ENCODE results near the gene HEATR5A.
A peak's percentile ranks its signal among the peaks of the same experiment; 100 is the strongest.
"Not testable (repeated sequence)": the region's sequence is repeated elsewhere in the genome, so short reads cannot be mapped to it uniquely, and the experiment has no call there.

Gene HEATR5A

DNA sequence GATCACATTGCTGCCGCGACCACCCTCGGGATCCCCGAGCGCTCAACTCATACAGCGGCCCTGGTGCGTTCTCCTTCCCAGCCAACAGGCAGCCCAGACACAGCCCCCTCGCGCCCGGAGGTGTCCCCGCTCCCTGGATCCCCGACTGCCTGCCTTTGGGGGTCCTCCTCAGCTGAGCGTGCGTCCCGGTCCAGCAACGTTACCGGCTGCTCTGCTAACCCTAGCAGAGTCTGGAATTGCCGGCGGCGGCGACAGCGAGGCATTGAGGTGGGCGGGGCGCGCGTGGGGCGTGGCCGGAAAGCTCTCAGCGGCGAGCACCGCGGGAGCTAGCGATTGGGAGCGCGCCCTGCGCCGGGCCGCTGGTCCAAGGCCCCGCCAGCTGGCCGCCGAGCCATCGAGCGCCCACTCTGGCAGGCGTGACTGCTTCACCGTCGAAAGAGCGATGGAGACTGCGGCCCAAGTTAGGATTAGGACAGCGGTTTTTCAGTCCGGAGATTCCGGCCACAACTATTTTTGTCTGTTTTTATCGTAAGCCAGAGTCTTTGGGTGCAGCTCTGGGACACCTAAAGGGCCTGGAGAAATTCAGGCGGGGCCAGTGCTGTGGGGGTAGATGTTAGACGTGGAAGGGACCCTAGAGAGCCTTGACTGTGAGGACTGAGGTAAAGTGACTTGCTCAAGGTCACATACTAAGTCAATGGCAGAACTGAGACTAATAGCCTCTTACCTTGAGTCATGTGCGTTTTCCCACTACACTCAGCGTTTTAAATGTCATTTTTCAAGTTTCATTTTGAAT, at the start of gene HEATR5A:
Gene HEATR5A, minus strand, starts transcription at position 232 of the 793 bp plus-strand sequence. CDS start 17,575 bp downstream, outside the sequence.
- peak; percentile 93 for DNase-seq

DNA sequence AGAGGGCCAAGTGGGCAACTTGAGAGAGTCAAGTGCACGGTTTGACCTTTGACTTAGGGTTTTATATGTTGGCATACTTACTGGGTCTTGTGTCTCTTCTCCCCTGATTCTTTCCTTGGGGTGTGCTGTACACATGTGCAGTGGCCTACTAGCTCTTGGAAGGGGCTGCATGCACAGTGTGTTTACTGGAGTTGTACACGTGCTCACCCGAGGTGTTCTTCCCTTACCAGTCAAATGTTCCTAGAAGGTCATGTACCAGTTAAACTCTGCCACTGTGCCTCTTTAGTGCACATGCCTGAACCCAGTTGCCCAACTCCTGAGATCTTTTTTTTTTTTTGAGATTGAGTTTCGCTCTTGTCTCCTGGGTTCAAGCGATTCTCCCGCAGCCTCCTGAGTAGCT, 46.2 kb upstream of the HEATR5A start:
- DNase-seq, result no peak

GRCh38 chr14:31465111-31465510, 44.8 kb upstream of the HEATR5A start:
- no peak for DNase-seq

DNA sequence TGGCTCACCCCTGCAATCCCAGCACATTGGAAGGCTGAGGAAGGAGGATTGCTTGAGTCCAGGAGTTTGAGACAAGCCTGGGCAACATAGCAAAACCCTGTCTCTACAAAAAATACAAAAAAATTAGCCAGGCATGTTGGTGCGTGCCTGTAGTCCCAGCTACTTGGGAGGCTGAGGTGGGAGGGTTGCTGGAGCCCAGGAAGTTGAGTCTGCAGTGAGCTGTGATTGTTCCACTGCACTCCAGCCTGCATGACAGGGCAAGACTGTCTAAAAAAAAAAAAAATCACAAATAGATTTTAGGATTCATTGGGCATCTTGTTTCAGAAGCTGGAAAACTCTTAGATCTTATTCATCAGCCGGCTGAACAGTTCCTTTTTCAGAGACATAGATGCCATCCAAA, 42.1 kb upstream of the HEATR5A start:
- not testable (repeated sequence) for DNase-seq

DNA sequence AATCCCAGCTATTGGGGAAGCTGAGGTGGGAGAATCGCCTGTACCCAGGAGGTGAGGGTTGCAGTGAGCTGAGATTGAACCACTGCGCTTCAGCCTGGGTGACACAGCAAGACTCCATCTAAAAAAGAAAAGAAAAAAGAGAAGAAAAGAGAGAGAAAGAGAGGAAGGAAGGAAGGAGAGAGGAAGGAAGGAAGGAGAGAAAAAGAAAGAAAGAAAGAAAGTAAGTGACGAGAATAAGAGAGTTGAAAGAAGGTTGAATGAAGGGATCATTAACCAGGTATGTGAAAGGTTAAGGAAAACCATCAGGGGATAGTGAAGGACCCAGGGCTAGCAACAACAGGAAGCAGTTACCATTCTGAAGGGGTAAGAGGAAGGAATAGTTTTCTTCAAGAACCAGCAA, 41.2 kb upstream of the HEATR5A start:
- no peak for DNase-seq

GRCh38 chr14:31457665-31458659, 37.6 kb upstream of the HEATR5A start:
- no peak for DNase-seq

DNA sequence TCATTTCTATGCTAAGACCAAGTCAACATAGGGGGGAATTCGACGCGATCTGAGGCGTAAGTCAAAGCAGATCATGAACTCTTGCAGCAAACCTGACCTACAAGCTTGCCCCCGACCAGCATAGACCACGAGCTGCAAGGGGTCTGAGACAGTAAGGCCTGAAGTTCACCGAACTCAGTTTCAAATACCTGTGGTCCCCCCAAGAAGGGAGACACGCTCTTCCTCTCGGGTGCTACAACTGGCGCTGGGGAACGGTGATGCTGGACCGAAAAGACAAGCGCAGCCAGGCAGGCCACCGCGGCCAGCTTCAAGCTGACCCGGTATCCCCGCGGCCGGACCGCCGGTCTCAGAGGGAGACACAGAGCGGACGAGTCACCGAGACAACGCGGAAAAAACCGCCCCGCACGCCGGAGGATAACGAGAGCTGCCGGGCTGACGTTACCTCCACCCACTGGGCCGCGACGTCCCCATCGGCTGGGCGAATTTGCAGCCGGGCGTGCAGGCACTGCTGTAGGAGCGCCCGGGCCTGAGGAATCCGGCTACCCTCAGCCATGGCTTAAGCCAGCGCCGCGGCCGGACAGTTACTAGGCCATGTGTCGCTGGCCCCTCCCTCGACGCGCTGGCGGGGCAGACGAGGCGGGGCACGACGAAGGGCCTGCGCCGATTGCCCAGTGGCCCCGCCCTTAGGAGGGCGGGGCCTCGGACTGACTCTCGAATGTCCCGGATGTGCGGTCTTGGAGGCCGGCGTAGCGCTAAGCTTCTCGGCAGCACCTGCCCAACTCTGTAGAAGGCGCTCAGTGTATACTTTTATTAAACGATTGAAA, 36.7 kb upstream of the HEATR5A start, which contains the start of gene DTD2:
Gene DTD2, minus strand, starts transcription at position 666 of the 824 bp plus-strand sequence. Its CDS starts 113 bp downstream, at position 553.
- peak; percentile 93 for DNase-seq

GRCh38 chr14:31449971-31450610, 29.7 kb upstream of the HEATR5A start:
- DNase-seq, result no peak

DNA sequence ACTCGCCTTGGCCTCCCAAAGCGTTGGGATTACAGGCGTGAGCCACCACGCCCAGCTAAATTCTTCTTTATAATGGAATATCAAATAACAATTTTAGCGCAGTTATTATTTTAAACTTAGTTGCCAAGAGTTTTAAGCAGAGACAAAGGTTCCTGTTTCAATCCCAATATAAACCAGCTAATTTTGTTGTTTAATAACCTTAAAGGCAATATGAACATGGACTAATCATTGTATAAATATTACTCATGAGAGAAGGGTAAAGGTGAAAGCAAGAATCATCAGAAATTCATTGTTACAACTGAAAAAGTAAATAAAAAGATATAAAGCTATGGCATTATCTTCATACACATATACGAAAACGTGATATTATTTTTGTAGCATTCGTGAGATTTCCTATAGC, 28.8 kb upstream of the HEATR5A start:
- DNase-seq, result no peak

DNA sequence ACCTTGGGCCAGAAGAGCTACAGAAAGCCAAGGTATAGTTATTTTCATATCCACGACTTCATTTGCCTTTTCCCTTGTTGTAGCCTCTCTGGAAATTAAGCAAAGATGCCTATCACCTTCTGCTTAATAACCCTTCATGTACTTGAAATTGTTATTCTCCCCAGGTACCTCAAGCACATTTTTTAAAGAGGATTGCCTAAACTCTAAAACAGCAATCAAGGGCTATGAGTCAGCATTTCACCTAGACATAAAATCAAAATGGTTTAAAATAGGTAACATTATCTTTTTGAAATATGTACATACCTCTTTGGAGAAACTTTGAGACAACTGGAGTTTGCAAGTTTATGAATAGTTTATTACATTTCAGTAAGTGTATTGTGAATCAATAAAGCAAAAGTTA, 25.4 kb upstream of the HEATR5A start:
- no peak for DNase-seq

GRCh38 chr14:31442284-31442683, 21.9 kb upstream of the HEATR5A start:
- DNase-seq, result no peak

- DNase-seq, result no peak
Observed at GRCh38 chr14:31441273-31442111, 21.1 kb upstream of the HEATR5A start.

- DNase-seq, result no peak
Observed at GRCh38 chr14:31440280-31440679, 19.9 kb upstream of the HEATR5A start.

GRCh38 chr14:31439561-31439960, 19.2 kb upstream of the HEATR5A start:
- DNase-seq, result no peak

- not testable (repeated sequence) for DNase-seq
Observed at GRCh38 chr14:31437045-31437691, 16.8 kb upstream of the HEATR5A start.

GRCh38 chr14:31435276-31435675, 14.9 kb upstream of the HEATR5A start:
- DNase-seq, result no peak

DNA sequence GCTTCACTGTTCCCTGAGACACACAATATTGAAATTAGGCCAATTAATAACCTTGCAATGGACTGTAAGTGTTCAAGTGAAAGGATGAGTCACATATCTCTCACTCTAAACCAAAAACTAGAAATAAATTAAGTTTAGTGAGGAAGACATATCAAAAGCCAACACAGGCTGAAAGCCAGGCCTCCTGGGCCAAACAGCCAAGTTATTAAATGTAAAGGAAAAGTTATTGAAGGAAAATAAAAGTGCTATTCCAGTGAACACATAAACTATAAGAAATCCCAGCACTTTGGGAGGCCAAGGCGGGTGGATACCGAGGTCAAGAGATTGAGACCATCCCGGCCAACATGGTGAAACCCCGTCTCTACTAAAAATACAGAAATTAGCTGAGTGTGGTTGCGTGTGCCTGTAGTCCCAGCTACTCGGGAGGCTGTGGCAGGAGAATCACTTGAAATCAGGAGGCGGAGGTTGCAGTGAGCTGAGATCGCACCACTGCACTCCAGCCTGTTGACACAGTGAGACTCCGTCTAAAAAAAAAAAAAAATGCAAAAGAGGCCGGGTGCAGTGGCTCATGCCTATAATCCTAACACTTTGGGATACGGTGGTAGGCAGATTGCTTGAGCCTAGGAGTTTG, 10.4 kb upstream of the HEATR5A start:
- no peak for DNase-seq

- no peak for DNase-seq
Observed at GRCh38 chr14:31429791-31430190, 9.4 kb upstream of the HEATR5A start.

- DNase-seq, result no peak
Observed at GRCh38 chr14:31428011-31428410, 7.7 kb upstream of the HEATR5A start.

DNA sequence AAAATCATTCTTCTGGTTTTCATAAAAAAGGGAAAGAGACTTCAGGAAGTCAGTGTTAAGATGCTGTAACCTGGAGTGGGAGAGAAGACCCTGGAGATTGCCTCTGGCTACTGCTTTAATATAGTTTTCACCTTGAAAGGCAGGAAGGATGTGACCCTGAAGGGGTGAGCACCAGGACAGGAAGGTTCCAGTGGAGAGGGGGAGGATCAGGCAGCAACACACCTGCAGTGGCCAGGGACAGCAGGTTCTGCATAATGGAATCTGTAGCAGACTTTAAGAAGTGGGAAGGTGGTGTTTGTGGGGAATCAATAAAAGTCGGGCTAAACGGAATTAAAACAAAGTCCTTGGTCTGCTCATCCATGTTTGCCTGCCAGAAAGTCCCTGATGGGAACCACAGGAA, 6.3 kb upstream of the HEATR5A start:
- no peak for DNase-seq
